SK-N-SH treated with all-trans-retinoic acid at 6 μM for 48 hours (cell line): ENCODE results near the gene FFAR2.

Experiments
- ARNTL ChIP-seq: fragments of 450-650 bp; formaldehyde crosslinking; IDR thresholded peaks from 2 replicates; pipeline ENCODE4 v1.5.0; 2020; ENCODE audit warnings: low read depth, mild to moderate bottlenecking, moderate library complexity, borderline replicate concordance
- CSDC2 ChIP-seq: fragments of 250-450 bp; sonication (Bioruptor Pico); IDR thresholded peaks from 2 replicates; pipeline ENCODE4 v1.5.0; 2020; ENCODE audit warnings: mild to moderate bottlenecking, moderate library complexity
- GLIS3 ChIP-seq: fragments of 250-450 bp; sonication (Bioruptor Pico); IDR thresholded peaks from 2 replicates; pipeline ENCODE4 v1.5.0; 2020; ENCODE audit warnings: mild to moderate bottlenecking, moderate library complexity
- OSR1 ChIP-seq: fragments of 250-450 bp; sonication (Bioruptor Pico); IDR thresholded peaks from 2 replicates; pipeline ENCODE4 v1.8.0; 2022; ENCODE audit warnings: moderate library complexity, mild to moderate bottlenecking, inconsistent platforms
- ZC3H10 ChIP-seq: fragments of 250-450 bp; sonication (Bioruptor Pico); IDR thresholded peaks from 2 replicates; pipeline ENCODE4 v1.5.1; 2021; ENCODE audit warnings: mild to moderate bottlenecking, moderate library complexity
- ZNF70 ChIP-seq: fragments of 450-650 bp; formaldehyde crosslinking; IDR thresholded peaks from 2 replicates; pipeline ENCODE4 v1.5.0; 2020; ENCODE audit warnings: mild to moderate bottlenecking, moderate library complexity
- ZNF8 ChIP-seq: fragments of 450-650 bp; formaldehyde crosslinking; IDR thresholded peaks from 2 replicates; pipeline ENCODE4 v1.5.0; 2020; ENCODE audit warnings: mild to moderate bottlenecking, moderate library complexity
- TF ChIP-seq, protein P1 (sequence below): fragments of 250-450 bp; sonication (Bioruptor Pico); IDR thresholded peaks from 2 replicates; pipeline ENCODE4 v1.8.0; 2020; ENCODE audit warnings: mild to moderate bottlenecking, moderate library complexity, borderline replicate concordance
- TF ChIP-seq, protein P2 (sequence below): fragments of 250-450 bp; sonication (Bioruptor Pico); IDR thresholded peaks from 2 replicates; pipeline ENCODE4 v1.5.1; 2020; ENCODE audit warnings: low read depth, mild to moderate bottlenecking, moderate library complexity
- TF ChIP-seq, protein P3 (sequence below): fragments of 250-450 bp; sonication (Bioruptor Pico); IDR thresholded peaks from 2 replicates; pipeline ENCODE4 v1.5.0; 2020; ENCODE audit warnings: mild to moderate bottlenecking, moderate library complexity

DNA sequence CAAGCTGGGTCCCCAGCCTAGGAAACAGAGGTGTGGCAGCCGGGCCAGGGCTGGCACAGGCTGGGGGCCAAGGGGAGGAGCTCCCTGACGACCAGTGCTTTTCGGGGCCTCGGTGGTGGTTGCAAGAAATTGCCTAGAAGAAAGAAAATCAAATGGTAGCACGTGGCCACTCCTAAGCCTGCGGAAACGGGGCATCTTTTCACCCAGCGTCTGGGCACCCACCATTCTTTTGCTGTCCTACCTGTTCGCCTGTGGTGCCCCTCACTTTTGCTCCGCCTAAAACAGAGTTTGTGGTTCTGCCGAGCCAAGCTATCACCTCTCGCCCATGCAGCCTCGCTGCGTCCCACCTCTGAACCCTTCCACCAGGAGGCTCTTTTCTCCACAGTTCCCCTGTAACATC lies 49.3 kb downstream of the FFAR2 start:
- TF ChIP-seq ZNF70 (CRISPR knock-in tag): no peak
- TF ChIP-seq OSR1: no peak
- TF ChIP-seq, protein P1, sequence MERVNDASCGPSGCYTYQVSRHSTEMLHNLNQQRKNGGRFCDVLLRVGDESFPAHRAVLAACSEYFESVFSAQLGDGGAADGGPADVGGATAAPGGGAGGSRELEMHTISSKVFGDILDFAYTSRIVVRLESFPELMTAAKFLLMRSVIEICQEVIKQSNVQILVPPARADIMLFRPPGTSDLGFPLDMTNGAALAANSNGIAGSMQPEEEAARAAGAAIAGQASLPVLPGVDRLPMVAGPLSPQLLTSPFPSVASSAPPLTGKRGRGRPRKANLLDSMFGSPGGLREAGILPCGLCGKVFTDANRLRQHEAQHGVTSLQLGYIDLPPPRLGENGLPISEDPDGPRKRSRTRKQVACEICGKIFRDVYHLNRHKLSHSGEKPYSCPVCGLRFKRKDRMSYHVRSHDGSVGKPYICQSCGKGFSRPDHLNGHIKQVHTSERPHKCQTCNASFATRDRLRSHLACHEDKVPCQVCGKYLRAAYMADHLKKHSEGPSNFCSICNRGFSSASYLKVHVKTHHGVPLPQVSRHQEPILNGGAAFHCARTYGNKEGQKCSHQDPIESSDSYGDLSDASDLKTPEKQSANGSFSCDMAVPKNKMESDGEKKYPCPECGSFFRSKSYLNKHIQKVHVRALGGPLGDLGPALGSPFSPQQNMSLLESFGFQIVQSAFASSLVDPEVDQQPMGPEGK: no peak
- no peak for TF ChIP-seq ZC3H10 (CRISPR knock-in tag)
- no peak for TF ChIP-seq ARNTL (CRISPR knock-in tag)
- TF ChIP-seq, protein P2, sequence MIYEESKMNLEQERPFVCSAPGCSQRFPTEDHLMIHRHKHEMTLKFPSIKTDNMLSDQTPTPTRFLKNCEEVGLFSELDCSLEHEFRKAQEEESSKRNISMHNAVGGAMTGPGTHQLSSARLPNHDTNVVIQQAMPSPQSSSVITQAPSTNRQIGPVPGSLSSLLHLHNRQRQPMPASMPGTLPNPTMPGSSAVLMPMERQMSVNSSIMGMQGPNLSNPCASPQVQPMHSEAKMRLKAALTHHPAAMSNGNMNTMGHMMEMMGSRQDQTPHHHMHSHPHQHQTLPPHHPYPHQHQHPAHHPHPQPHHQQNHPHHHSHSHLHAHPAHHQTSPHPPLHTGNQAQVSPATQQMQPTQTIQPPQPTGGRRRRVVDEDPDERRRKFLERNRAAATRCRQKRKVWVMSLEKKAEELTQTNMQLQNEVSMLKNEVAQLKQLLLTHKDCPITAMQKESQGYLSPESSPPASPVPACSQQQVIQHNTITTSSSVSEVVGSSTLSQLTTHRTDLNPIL (CRISPR knock-in tag): no peak
- TF ChIP-seq, protein P3, sequence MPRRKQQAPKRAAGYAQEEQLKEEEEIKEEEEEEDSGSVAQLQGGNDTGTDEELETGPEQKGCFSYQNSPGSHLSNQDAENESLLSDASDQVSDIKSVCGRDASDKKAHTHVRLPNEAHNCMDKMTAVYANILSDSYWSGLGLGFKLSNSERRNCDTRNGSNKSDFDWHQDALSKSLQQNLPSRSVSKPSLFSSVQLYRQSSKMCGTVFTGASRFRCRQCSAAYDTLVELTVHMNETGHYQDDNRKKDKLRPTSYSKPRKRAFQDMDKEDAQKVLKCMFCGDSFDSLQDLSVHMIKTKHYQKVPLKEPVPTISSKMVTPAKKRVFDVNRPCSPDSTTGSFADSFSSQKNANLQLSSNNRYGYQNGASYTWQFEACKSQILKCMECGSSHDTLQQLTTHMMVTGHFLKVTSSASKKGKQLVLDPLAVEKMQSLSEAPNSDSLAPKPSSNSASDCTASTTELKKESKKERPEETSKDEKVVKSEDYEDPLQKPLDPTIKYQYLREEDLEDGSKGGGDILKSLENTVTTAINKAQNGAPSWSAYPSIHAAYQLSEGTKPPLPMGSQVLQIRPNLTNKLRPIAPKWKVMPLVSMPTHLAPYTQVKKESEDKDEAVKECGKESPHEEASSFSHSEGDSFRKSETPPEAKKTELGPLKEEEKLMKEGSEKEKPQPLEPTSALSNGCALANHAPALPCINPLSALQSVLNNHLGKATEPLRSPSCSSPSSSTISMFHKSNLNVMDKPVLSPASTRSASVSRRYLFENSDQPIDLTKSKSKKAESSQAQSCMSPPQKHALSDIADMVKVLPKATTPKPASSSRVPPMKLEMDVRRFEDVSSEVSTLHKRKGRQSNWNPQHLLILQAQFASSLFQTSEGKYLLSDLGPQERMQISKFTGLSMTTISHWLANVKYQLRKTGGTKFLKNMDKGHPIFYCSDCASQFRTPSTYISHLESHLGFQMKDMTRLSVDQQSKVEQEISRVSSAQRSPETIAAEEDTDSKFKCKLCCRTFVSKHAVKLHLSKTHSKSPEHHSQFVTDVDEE: no peak
- no peak for TF ChIP-seq CSDC2 (CRISPR knock-in tag)
- TF ChIP-seq GLIS3 (CRISPR knock-in tag): no peak
- no peak for TF ChIP-seq ZNF8
